ENCODE results near the gene BLMH.

DNA sequence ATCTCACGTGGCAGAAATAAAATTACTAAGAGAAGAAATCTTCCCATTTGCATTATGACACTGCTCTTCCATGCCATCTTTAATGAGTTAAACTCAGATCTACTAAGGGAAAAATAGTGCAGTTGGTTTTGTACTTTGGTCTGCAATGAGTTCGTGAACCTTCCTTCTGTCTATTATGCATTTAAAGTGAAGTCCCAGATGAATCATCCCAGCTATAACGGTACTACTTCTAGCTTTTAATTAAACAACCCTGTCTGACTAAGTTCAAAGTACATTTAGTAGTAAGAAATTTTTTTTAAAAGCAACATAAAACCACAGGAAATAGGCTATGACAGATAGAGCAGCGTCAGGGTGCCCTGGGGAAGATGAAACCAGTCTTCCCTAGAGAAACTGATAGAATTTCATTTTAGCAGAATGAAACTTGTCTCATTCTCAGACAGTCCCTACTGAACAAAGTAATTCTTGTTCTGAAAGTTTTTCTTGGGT, 40.4 kb upstream of the BLMH start:
- TF ChIP-seq, protein P1, sequence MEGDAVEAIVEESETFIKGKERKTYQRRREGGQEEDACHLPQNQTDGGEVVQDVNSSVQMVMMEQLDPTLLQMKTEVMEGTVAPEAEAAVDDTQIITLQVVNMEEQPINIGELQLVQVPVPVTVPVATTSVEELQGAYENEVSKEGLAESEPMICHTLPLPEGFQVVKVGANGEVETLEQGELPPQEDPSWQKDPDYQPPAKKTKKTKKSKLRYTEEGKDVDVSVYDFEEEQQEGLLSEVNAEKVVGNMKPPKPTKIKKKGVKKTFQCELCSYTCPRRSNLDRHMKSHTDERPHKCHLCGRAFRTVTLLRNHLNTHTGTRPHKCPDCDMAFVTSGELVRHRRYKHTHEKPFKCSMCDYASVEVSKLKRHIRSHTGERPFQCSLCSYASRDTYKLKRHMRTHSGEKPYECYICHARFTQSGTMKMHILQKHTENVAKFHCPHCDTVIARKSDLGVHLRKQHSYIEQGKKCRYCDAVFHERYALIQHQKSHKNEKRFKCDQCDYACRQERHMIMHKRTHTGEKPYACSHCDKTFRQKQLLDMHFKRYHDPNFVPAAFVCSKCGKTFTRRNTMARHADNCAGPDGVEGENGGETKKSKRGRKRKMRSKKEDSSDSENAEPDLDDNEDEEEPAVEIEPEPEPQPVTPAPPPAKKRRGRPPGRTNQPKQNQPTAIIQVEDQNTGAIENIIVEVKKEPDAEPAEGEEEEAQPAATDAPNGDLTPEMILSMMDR (conservative IDR thresholded peaks at IDR 0.05): no peak
- no peak for TF ChIP-seq EZH2 (IDR thresholded peaks at IDR 0.05; ENCODE audit: low read depth)

All from PC-9 (cell line).